Effector CD4-positive, alpha-beta T cell (primary cell): Measurements from ENCODE around the gene HYPK.

ENCODE experiments used
- DNase-seq: peaks from one replicate; pipeline ENCODE4 v3.0.0-alpha.2; 2020
- total RNA-seq: gene quantifications from one replicate; lab custom pipeline; 2026; lab: John Stamatoyannopoulos, UW

Gene HYPK
- total RNA-seq: 13.9 reads per million, percentile 39 among the genes with 10 or more reads in this experiment

- peak; percentile 87 for DNase-seq
Measured at GRCh38 chr15:43800286-43801141, at the start of gene HYPK. TSS of gene HYPK (plus strand) at chr15:43800599. CDS start at chr15:43800623, 24 bp downstream.

GRCh38 chr15:43751885-43752284, 48.5 kb upstream of the HYPK start:
- DNase-seq: no peak

DNA sequence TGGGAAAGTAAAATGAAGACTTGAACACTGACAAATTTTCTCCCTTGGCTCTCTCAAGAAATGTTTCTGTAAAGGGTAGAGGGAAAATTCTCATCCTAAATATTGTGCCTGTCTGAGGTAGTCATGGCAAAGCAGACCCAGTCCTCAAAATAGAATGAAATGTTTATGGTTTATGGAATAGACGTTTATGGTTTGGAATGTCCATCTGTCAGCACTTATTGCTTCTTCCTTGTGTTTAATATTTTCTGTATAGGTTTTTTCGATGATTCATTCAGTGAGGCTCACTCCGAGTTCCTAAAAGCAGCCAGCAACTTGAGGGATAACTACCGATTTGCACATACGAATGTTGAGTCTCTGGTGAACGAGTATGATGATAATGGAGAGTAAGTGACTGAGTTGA, 37.6 kb upstream of the HYPK start:
- no peak for DNase-seq

GRCh38 chr15:43763819-43764446, 36.5 kb upstream of the HYPK start:
- DNase-seq: no peak

DNA sequence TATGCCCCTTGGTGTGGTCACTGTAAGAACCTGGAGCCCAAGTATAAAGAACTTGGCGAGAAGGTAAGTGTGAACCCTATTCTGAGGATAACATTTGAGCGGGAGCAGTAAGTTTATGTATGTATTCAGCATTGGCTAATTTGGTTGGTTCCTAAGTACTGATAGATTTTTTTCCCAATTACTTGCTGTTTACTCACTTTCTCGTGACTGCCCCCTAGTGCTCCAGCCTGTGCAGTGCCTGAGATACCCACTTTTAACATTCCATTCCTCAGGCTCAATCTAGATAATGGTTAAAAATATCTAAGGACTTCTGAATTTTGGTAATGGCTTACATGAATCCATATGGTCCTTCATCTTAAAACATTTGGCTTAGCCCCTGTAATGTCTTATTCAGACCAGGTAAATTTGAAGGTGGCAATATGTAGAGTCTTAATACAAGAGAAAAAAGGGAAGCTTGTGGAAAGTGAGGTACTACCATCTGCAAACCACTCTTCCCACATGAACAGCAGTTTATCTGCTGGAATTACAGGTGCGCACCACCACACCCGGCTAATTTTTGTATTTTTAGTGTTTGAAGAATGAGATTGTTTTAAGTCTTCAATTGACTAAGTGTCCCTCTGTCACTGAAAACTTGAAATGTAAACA, 30.7 kb upstream of the HYPK start:
- peak; percentile 54 for DNase-seq

DNA sequence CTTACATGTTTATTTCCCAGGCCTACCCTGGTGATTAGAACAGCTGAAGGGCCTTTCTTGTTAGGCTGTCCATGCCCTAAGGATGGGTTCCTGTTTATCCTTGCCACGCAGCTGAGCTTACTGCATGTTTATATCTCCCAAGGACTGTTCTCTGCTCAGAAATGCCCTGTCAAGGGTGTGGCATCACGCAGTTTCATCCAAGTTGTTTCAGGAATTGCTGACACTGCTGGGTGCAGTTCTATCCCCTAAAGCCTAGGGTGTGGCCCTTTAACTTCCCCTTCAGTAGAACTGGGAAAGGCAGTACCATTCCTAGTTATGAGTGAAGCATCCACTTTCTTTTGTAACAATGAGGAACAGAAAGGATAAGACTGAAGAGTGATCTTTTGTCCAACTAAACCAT, 28.6 kb upstream of the HYPK start:
- DNase-seq: no peak

GRCh38 chr15:43772624-43773023, 27.8 kb upstream of the HYPK start:
- DNase-seq: no peak

DNA sequence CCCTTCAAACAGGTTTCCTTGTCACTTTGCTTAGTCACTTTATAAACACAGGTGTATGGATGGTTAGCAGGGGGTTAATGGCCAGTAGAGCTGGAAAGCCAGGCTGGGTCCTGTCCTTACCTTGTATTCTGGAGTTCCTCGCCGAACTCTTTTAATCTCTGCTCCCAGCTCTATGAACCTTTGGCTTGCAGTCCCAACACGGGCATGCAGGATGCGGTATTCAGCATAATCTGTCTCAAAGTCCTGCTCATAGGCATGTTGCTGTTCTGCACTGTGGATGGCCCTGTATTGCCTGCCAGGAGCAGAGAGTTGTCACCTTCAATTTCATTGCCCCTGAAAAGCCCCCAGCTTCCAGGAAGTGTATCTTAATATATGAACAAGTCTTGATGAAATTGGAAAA, 26.3 kb upstream of the HYPK start:
- no peak for DNase-seq

GRCh38 chr15:43775411-43775965, 24.9 kb upstream of the HYPK start:
- no peak for DNase-seq

DNA sequence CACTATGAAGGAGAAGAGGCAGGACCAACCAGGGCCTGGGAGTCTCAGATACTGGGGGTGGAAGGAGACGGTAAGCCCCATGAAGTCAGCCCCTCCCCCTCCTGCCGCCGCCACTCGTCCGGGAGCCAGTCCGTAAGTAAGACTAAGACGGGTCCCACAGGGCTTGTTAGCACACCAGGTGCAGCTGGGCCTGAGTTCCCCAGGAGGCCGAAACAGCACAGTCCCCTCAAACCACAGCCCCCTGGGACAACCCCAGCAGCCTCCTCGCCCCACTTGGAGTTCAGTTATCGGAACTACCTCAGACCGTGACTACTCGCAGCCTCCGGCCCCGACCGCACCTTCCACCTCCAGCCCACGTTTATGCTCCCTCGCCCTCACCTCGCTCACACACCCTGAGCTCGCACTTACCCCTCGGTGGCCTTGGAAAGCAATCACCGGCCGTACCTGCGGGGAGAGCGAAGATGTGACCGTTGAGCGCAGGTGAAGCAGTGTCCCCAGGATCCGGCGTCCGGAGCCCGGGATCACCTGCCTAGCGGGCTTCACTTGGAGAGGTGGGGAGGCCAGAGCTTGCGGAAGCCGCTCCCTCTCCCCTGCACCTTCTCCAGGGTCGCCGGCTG, 24.2 kb upstream of the HYPK start:
- no peak for DNase-seq

DNA sequence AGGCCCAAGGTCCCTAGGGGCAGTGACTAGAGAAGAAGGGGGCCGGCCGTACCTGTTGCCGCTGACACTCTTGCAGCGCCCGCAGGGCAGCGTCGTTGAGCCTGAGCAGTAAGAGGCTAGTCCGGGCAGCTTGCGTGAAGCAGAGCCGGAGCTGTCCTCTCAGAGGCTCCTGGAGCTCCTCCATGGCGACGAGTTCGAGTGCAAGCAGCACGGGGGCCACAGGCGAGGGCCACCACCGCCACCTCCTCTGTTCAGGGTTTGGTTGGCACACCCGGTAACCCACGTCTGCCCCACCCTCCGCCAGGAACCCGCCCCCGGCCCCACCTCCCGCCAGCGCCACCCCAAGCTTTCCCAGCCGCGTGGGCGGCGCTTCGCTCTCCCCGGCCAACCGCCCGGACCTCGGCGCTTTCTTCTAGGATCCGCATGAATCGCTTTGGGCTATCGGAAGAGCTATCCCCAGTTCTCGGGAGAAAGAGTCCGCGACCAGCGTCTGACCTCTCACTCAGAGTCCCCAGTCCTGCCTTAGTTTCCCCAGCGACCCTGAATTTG, 23.6 kb upstream of the HYPK start, which contains the start of gene ELL3:
ELL3 (minus strand) TSS at position 249 of the 549 bp plus-strand sequence; CDS start at position 184, 65 bp downstream.
- DNase-seq: peak; percentile 66

DNA sequence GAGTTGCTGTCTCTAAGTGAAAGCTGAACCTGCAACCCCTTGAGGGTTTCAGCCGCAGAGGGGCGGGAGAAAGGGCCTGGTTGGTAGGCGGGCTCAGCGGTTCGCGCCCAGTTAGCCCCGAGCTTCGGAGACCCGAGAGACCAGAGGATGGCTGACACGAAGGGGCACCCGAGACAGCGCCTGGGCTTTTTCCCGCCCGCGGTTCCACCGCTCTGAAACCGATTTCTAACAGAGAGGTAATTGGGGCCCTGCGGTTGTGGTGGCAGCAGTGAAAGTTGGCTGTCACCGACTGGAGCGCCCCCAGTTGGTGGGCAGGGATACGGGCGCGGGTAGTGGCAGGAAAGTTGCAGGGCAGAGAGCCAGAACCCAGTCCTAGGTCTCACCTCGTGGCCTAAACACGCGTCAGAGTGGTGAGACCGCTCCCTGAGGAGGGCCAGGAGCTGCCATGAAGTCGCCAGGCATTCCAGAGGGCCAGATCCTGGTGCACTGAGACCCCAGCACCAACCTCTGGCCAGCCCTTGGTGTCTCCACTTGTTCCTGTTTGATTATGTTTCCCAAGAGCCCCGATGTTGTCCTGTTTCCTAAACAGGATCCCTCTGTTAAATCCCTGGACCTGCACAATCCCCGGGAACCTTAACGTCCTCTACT, 23.0 kb upstream of the HYPK start:
- DNase-seq: peak; percentile 78

- DNase-seq: no peak
Measured at GRCh38 chr15:43779016-43779415, 21.4 kb upstream of the HYPK start.

- no peak for DNase-seq
Measured at GRCh38 chr15:43789409-43789808, 11.0 kb upstream of the HYPK start.

DNA sequence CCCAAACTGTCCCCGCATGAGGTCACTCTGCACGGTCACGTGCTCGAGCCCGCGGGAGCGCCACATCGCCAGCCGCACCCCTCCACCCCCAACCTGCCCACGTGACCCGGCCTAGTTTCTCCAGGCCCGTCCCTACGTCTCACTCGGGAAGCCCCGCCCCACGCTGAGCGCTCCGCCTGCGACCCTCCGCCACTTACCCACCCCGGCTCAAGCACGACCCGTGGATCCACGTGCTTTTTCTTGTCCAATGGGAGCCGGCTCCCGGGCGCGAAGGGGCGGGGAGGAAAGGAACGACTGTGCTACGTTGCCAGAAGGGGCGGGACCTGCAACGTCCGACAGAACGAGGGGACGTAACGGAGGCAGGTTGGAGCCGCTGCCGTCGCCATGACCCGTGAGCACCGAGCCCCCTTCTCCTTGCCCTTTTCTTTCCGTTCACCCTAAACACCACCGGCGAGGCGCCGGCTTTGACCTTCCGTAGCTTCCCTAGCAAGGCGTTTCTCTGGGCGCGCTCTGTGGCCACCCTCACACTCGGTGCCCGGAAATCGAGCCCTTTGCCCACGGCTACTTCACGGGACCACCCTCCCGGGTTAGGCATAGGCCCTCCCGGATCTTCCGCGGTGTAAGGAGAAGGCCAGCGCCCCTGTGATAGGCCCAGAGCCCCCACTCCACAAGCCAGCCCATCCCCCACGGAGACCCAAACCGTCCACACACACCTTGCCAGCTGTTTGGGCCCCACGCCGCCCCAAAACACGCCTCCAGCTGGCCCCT, 8.2 kb upstream of the HYPK start, which contains the start of gene SERF2:
SERF2 (plus strand) TSS at position 328 of the 768 bp plus-strand sequence; CDS start at position 385, 57 bp downstream.
- peak; percentile 99 for DNase-seq

DNA sequence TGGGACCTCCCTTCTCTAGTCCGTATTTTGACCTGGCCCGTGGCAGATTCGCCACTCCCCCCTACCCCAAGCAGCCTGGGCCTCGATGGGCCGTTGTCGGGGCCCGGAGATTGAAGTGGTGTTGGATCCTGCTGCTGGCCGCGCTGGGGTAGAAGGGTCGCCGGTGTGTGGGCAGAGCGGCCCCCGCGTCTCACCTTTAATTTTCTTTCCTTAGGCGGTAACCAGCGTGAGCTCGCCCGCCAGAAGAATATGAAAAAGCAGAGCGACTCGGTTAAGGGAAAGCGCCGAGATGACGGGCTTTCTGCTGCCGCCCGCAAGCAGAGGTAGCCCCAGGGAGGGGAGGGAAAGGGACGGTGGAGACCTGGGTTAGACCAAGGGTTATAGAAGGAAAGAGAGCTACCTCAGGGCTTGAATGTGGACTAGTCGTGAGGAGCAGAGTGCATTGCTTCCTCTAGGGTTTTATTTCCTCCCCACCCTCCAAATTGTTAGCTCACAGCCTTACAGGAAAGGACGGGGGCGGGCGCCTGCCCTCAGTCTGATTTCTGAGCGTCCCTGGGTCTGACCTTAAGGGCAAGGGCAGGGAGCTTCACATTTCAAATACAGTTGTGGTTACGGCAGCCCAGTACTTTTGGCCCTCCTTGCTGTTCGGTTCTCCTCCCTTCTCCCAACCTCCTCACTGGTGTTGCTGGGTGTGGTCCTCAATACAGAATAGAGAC, 7.5 kb upstream of the HYPK start:
- DNase-seq: no peak

- no peak for DNase-seq
Measured at GRCh38 chr15:43793647-43794046, 6.8 kb upstream of the HYPK start.

- DNase-seq: no peak
Measured at GRCh38 chr15:43794269-43795037, 5.9 kb upstream of the HYPK start.

DNA sequence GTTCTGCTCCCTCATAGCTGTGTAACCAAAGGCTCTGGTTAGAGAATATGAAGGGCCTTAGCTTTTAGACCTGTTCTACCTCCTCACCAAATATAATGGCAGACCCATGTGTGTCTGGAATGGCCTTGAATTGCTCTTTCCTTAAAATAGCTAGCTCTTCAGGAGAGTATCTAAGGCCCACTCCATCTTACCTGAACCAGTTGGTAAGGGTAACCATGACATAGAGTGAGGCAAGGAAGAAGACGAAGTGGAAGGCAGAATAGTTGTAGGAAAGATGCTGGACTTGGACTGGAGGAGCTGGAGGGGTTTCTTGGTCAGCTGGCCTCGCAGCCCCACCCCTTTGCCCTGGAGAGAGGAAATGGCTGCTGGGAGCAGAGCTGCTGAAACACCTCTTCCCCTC, 5.2 kb upstream of the HYPK start:
- no peak for DNase-seq
